SK-N-SH (cell line): ENCODE measurements around the gene TECTB. TPM values are rescaled to one million over a fixed set of nuclear protein-coding genes. Genes with fewer than 3 reads are reported as not detected.

ENCODE experiments used
- CTCF ChIA-PET: fragments of 300-600, 350-600 bp; formaldehyde crosslinking; extraction: SDS; loops from one replicate; lab custom pipeline; 2021; lab: Yijun Ruan, JAX
- POLR2A ChIA-PET: fragments of 350-600 bp; sonication (Branson Sonifier 250); formaldehyde crosslinking; extraction: SDS; loops from one replicate; lab custom pipeline; 2020; ENCODE audit warnings: antibody characterized with exemption, inconsistent platforms; lab: Yijun Ruan, JAX
- DNase-seq: peaks from one replicate; pipeline ENCODE4 v3.0.0; 2012
- H2AFZ ChIP-seq: fragments of 200-600 bp; sonication (generic); 2 replicates; pipeline ENCODE4 v1.8.1; 2016; ENCODE audit warnings: antibody characterized with exemption, mild to moderate bottlenecking, low read depth
- H3F3A ChIP-seq: fragments of 200-600 bp; sonication (generic); replicated peaks from 2 replicates; pipeline ENCODE3; 2016; ENCODE audit warnings: antibody characterized with exemption, mild to moderate bottlenecking; ENCODE audit not compliant: insufficient read depth
- H3K27ac ChIP-seq, 2 experiments: fragments of 200-500 bp in 1 of 2; fragments of 200-600 bp in 1 of 2; sonication (Bioruptor generic) in 1 of 2; sonication (generic), shearing (Covaris generic) in 1 of 2; 2 replicates each; pipeline versions ENCODE4 v1.5.1 to v1.6.1; 2014 to 2016; ENCODE audit warnings: low read depth in 2 of 2, inconsistent platforms in 1 of 2, low read length in 1 of 2, mild to moderate bottlenecking in 1 of 2, mixed read lengths in 1 of 2
- H3K27me3 ChIP-seq: fragments of 200-600 bp; sonication (generic), shearing (Covaris generic); 2 replicates; pipeline ENCODE4 v1.6.1; 2016; ENCODE audit warnings: mixed run types; ENCODE audit not compliant: insufficient read depth
- H3K36me3 ChIP-seq, 2 experiments: fragments of 200-500 bp in 1 of 2; fragments of 200-600 bp in 1 of 2; sonication (Bioruptor generic) in 1 of 2; sonication (generic) in 1 of 2; replicated peaks in 1 of 2; 2 replicates each; pipeline versions ENCODE3 to v1.5.1; 2014 to 2016; ENCODE audit warnings: low read length in 1 of 2, mild to moderate bottlenecking in 1 of 2; ENCODE audit not compliant: insufficient read depth in 2 of 2, control insufficient read depth in 1 of 2
- H3K4me1 ChIP-seq, 2 experiments: fragments of 200-500 bp in 1 of 2; fragments of 200-600 bp in 1 of 2; sonication (Bioruptor generic) in 1 of 2; sonication (generic), shearing (Covaris generic) in 1 of 2; 2 replicates each; pipeline versions ENCODE4 v1.5.1 to v1.6.1; 2014 to 2016; ENCODE audit warnings: low read depth in 1 of 2, low read length in 1 of 2, mixed run types in 1 of 2; ENCODE audit not compliant: insufficient read depth in 2 of 2, control insufficient read depth in 1 of 2
- H3K4me2 ChIP-seq: fragments of 200-600 bp; sonication (generic), shearing (Covaris generic); 2 replicates; pipeline ENCODE4 v1.6.1; 2017; ENCODE audit warnings: mixed run types
- H3K4me3 ChIP-seq, 2 experiments: fragments of 200-500 bp in 1 of 2; fragments of 200-600 bp in 1 of 2; sonication (Bioruptor generic) in 1 of 2; sonication (generic), shearing (Covaris generic) in 1 of 2; 2 replicates each; pipeline versions ENCODE4 v1.5.1 to v1.8.1; 2014 to 2016; ENCODE audit warnings: low read depth in 2 of 2, inconsistent platforms in 1 of 2, low read length in 1 of 2, mild to moderate bottlenecking in 1 of 2, mixed read lengths in 1 of 2, moderate library complexity in 1 of 2
- H3K79me2 ChIP-seq: fragments of 200-600 bp; sonication (generic); 2 replicates; pipeline ENCODE4 v1.8.1; 2017; ENCODE audit warnings: mild to moderate bottlenecking; ENCODE audit not compliant: insufficient read depth
- H3K9ac ChIP-seq: fragments of 200-600 bp; sonication (generic); 2 replicates; pipeline ENCODE4 v1.6.1; 2017; ENCODE audit warnings: mixed run types
- H3K9me2 ChIP-seq: fragments of 200-600 bp; sonication (generic); 2 replicates; pipeline ENCODE4 v1.6.1; 2017; ENCODE audit warnings: mixed run types
- H3K9me3 ChIP-seq: fragments of 200-600 bp; sonication (generic); 2 replicates; pipeline ENCODE4 v1.6.1; 2017; ENCODE audit warnings: mixed run types, mild to moderate bottlenecking, moderate library complexity
- H4K20me1 ChIP-seq: fragments of 200-600 bp; sonication (generic); 2 replicates; pipeline ENCODE4 v1.6.1; 2017; ENCODE audit warnings: mild to moderate bottlenecking, mixed run types; ENCODE audit not compliant: insufficient read depth
- CHD2 ChIP-seq: fragments of 150-350 bp; IDR thresholded peaks from 2 replicates; pipeline ENCODE4 v1.6.1; 2018; ENCODE audit warnings: low read length; ENCODE audit not compliant: partially characterized antibody
- EZH2phosphoT487 ChIP-seq: fragments of 200-600 bp; sonication (generic); IDR thresholded peaks from 2 replicates; pipeline ENCODE4 v1.6.1; 2017; ENCODE audit warnings: low read depth, mixed run types, mild to moderate bottlenecking, antibody characterized with exemption, moderate library complexity, borderline replicate concordance
- FOXJ3 ChIP-seq: sonication (generic); formaldehyde crosslinking; IDR thresholded peaks from 2 replicates; pipeline ENCODE4 v1.5.1; 2020; ENCODE audit warnings: mild to moderate bottlenecking, missing genetic modification reagents
- GABPA ChIP-seq: IDR thresholded peaks from 2 replicates; pipeline ENCODE4 v1.4.0; 2012; ENCODE audit warnings: low read depth, mild to moderate bottlenecking
- MXI1 ChIP-seq: IDR thresholded peaks from 2 replicates; pipeline ENCODE4 v1.6.1; 2012; ENCODE audit warnings: mild to moderate bottlenecking, low read depth, low read length, improper control_type of control experiment
- RCOR1 ChIP-seq: fragments of 150-350 bp; IDR thresholded peaks from 2 replicates; pipeline ENCODE4 v1.6.1; 2017; ENCODE audit warnings: antibody characterized with exemption, low read length
- RXRA ChIP-seq: IDR thresholded peaks from 2 replicates; pipeline ENCODE4 v1.4.0; 2012; ENCODE audit warnings: low read depth, mild to moderate bottlenecking, borderline replicate concordance
- SMC3 ChIP-seq: IDR thresholded peaks from 2 replicates; pipeline ENCODE4 v1.6.1; 2012; ENCODE audit warnings: low read depth, low read length, improper control_type of control experiment
- TAF1 ChIP-seq: IDR thresholded peaks from 2 replicates; pipeline ENCODE4 v1.6.1; 2012; ENCODE audit warnings: low read depth, mild to moderate bottlenecking, low read length, moderate library complexity, borderline replicate concordance
- TCF12 ChIP-seq: IDR thresholded peaks from 2 replicates; pipeline ENCODE4 v1.4.0; 2012
- YY1 ChIP-seq: IDR thresholded peaks from 2 replicates; pipeline ENCODE4 v1.4.0; 2012; ENCODE audit warnings: low read depth, mild to moderate bottlenecking
- WGBS: methylation state at CpG from one replicate; pipeline ENCODE4 v1.1.6; 2017; ENCODE audit warnings: low lambda C conversion rate; 5-methylcytosine and 5-hydroxymethylcytosine counted together
- polyA plus RNA-seq, 3 experiments: library from polyadenylated mRNA; depleted of rRNA; stranded (reverse); fragments of >200 nt; gene quantifications; 2 replicates each; pipeline ENCODE4 v1.2.3, GENCODE V29; 2012
- TF ChIP-seq, protein P1 (sequence below): fragments of 150-350 bp; IDR thresholded peaks from 2 replicates; pipeline ENCODE4 v1.6.1; 2016; ENCODE audit warnings: mild to moderate bottlenecking, low read depth, low read length
- TF ChIP-seq, protein P2 (sequence below): fragments of 150-350 bp; IDR thresholded peaks from 2 replicates; pipeline ENCODE4 v1.6.1; 2017; ENCODE audit warnings: antibody characterized with exemption, low read length, low read depth, borderline replicate concordance
- TF ChIP-seq, protein P3 (sequence below): IDR thresholded peaks from 2 replicates; pipeline ENCODE4 v1.4.0; 2012; ENCODE audit warnings: low read depth, borderline replicate concordance

TECTB gene
- polyA plus RNA-seq, 1 of the 3 experiments (the other 2 are of a cell fraction) = not detected

DNA sequence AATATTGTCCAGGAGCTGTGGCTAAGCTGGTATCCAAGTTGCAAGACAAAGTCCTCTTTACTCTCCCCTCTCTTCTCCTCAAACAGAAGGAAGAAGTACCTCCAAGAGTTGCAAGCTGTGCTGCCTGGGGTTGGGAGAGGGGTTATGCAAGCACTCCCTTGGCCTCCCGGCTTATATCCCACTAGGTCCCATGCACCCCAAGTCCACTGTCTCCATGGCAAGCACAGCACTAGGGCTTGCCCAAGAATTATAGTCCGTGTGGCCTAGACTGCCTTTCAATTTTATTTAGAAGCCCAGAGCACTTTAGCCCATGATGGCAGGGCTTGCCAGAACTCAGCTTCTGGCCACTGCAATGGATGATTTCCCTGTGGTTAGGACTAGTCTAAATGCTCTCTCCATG is 40.4 kb upstream of the TECTB start:
- Histone ChIP-seq H3K27ac (no peak overlapping the region), H3F3A (no peaks in the 10 kb centered on the region), H3K9me2 (no peaks in the 10 kb centered on the region), H3K79me2 (no peaks in the 10 kb centered on the region)
- POLR2A ChIA-PET = no interaction called here
- TF ChIP-seq RCOR1 (no peak), SMC3 (no peak), CHD2 (no peak), GABPA (no peak), EZH2phosphoT487 (no peak), FOXJ3 (no peak), RXRA (no peak), TCF12 (no peak), TAF1 (no peak), YY1 (no peak)
- TF ChIP-seq, protein P1, sequence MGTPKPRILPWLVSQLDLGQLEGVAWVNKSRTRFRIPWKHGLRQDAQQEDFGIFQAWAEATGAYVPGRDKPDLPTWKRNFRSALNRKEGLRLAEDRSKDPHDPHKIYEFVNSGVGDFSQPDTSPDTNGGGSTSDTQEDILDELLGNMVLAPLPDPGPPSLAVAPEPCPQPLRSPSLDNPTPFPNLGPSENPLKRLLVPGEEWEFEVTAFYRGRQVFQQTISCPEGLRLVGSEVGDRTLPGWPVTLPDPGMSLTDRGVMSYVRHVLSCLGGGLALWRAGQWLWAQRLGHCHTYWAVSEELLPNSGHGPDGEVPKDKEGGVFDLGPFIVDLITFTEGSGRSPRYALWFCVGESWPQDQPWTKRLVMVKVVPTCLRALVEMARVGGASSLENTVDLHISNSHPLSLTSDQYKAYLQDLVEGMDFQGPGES = no peak
- TF ChIP-seq, protein P2, sequence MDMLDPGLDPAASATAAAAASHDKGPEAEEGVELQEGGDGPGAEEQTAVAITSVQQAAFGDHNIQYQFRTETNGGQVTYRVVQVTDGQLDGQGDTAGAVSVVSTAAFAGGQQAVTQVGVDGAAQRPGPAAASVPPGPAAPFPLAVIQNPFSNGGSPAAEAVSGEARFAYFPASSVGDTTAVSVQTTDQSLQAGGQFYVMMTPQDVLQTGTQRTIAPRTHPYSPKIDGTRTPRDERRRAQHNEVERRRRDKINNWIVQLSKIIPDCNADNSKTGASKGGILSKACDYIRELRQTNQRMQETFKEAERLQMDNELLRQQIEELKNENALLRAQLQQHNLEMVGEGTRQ = no peak
- TF ChIP-seq, protein P3, sequence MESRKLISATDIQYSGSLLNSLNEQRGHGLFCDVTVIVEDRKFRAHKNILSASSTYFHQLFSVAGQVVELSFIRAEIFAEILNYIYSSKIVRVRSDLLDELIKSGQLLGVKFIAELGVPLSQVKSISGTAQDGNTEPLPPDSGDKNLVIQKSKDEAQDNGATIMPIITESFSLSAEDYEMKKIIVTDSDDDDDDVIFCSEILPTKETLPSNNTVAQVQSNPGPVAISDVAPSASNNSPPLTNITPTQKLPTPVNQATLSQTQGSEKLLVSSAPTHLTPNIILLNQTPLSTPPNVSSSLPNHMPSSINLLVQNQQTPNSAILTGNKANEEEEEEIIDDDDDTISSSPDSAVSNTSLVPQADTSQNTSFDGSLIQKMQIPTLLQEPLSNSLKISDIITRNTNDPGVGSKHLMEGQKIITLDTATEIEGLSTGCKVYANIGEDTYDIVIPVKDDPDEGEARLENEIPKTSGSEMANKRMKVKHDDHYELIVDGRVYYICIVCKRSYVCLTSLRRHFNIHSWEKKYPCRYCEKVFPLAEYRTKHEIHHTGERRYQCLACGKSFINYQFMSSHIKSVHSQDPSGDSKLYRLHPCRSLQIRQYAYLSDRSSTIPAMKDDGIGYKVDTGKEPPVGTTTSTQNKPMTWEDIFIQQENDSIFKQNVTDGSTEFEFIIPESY = no peak
- TF ChIP-seq, all 33 proteins: peak for 0
- CTCF ChIA-PET = no interaction called here
- H3K4me1 ChIP-seq = no peaks in the 10 kb centered on the region
- WGBS = 5% methylated on average over 2 of the region's 2 CpGs
- H3K27me3 ChIP-seq = no peaks in the 10 kb centered on the region
- no peaks in the 10 kb centered on the region for H3K36me3 ChIP-seq
- no peak overlapping the region for H3K4me3 ChIP-seq
- no peak for DNase-seq
- no peaks in the 10 kb centered on the region for H3K9me3 ChIP-seq
- H2AFZ ChIP-seq = no peak overlapping the region
- H4K20me1 ChIP-seq = no peaks in the 10 kb centered on the region
- no peak overlapping the region for H3K4me2 ChIP-seq
- no peak overlapping the region for H3K9ac ChIP-seq

DNA sequence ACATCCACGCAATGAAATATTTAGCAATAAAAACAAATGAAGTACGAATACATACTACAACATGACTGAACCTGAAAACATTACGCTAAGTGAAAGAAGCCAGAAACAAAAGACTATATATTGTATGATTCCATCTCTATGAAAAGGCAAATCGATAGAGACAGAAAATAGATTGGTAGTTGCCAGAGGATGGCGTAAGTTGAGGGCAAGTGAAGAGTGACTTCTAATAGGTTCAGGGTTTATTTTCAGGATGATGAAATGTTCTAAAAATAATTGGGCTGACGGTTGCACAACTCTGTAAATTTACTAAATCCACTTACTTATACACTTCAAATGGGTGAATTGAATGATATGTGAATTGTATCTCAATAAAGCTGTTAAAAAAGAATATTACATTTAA is 39.5 kb upstream of the TECTB start:
- Histone ChIP-seq H3K27me3 (no peaks in the 10 kb centered on the region), H3K4me2 (no peak overlapping the region), H3K9me2 (no peaks in the 10 kb centered on the region), H3K27ac (no peak overlapping the region), H3K4me1 (no peaks in the 10 kb centered on the region), H3K79me2 (no peaks in the 10 kb centered on the region), H3K4me3 (no peak overlapping the region), H3F3A (no peaks in the 10 kb centered on the region), H3K9me3 (no peaks in the 10 kb centered on the region), H3K36me3 (no peaks in the 10 kb centered on the region), H2AFZ (no peak overlapping the region), H3K9ac (no peak overlapping the region), H4K20me1 (no peaks in the 10 kb centered on the region)
- no peak for DNase-seq
- CTCF ChIA-PET = no interaction called here
- POLR2A ChIA-PET = no interaction called here
- no peak for TF ChIP-seq MXI1
- 35% methylated on average over 6 of the region's 6 CpGs for WGBS
